K562 (cell line): ENCODE measurements around the gene RHPN2.

Source experiments
- GABPB1 ChIP-seq: sonication (generic); formaldehyde crosslinking; IDR thresholded peaks from 2 replicates; pipeline ENCODE4 v1.8.0; 2022; ENCODE audit warnings: mild to moderate bottlenecking, missing genetic modification reagents
- GATA2 ChIP-seq: sonication (generic); formaldehyde crosslinking; IDR thresholded peaks from 2 replicates; pipeline ENCODE4 v1.4.0; 2020; ENCODE audit warnings: mild to moderate bottlenecking, missing genetic modification reagents
- KLF1 ChIP-seq: fragments of 450-650 bp; IDR thresholded peaks from 2 replicates; pipeline ENCODE4 v1.6.1; 2016; ENCODE audit warnings: missing genetic modification characterization, missing compliant biosample characterization
- POLR2A ChIP-seq: fragments of 450-650 bp; conservative IDR thresholded peaks from 2 replicates; pipeline ENCODE4 v1.6.1; 2016
- RFX5 ChIP-seq: IDR thresholded peaks from 2 replicates; pipeline ENCODE4 v1.6.1; 2011; ENCODE audit warnings: low read depth, mild to moderate bottlenecking, improper control_type of control experiment, low read length
- SP1 ChIP-seq: sonication (generic); formaldehyde crosslinking; IDR thresholded peaks from 2 replicates; pipeline ENCODE4 v1.8.1; 2022; ENCODE audit warnings: mild to moderate bottlenecking, missing genetic modification reagents
- TARDBP ChIP-seq: fragments of 450-650 bp; IDR thresholded peaks from 2 replicates; pipeline ENCODE4 v1.6.1; 2016
- ZNF224 ChIP-seq: sonication (generic); formaldehyde crosslinking; IDR thresholded peaks from 2 replicates; pipeline ENCODE4 v1.8.0; 2022; ENCODE audit warnings: mild to moderate bottlenecking, missing genetic modification reagents
- TF ChIP-seq, protein P1 (sequence below): fragments of 450-650 bp; IDR thresholded peaks from 2 replicates; pipeline ENCODE4 v1.6.1; 2016
- TF ChIP-seq, protein P2 (sequence below), 3 experiments: IDR thresholded peaks in 2 of 3; conservative IDR thresholded peaks in 1 of 3; 2 replicates each; pipeline ENCODE4 v1.5.1; 2011 to 2012; ENCODE audit warnings: low read length in 3 of 3, mild to moderate bottlenecking in 3 of 3, control low read depth in 2 of 3, improper control_type of control experiment in 1 of 3, inconsistent platforms in 1 of 3, low read depth in 1 of 3, mixed read lengths in 1 of 3, moderate library complexity in 1 of 3; ENCODE audit not compliant: insufficient read depth in 2 of 3

DNA sequence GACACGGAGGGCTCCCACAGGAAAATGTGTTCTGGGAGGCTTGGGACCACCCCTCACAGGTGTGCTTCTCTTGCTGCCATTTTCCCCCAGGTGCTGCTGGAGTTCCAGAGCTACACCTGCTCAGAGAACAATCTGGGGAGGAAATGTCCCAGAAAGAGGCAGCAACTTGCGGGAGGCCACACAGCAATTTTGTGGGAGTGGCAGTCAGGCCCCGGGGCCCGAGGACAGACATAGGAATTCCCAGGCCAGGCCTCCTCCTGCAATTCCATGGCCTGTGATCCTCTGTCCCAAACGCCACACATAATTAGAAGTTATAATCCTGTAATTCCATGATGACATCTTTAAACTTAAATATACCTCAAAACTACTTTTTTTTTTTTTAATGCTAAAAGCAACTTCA lies 1.8 kb downstream of the RHPN2 start:
- TF ChIP-seq POLR2A: no peak
- TF ChIP-seq SP1 (CRISPR knock-in tag): no peak
- TF ChIP-seq, protein P1, sequence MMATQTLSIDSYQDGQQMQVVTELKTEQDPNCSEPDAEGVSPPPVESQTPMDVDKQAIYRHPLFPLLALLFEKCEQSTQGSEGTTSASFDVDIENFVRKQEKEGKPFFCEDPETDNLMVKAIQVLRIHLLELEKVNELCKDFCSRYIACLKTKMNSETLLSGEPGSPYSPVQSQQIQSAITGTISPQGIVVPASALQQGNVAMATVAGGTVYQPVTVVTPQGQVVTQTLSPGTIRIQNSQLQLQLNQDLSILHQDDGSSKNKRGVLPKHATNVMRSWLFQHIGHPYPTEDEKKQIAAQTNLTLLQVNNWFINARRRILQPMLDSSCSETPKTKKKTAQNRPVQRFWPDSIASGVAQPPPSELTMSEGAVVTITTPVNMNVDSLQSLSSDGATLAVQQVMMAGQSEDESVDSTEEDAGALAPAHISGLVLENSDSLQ: no peak
- no peak for TF ChIP-seq GATA2 (CRISPR knock-in tag)
- TF ChIP-seq ZNF224 (CRISPR knock-in tag): no peak
- no peak for TF ChIP-seq TARDBP
- TF ChIP-seq GABPB1: no peak
- TF ChIP-seq, protein P2, sequence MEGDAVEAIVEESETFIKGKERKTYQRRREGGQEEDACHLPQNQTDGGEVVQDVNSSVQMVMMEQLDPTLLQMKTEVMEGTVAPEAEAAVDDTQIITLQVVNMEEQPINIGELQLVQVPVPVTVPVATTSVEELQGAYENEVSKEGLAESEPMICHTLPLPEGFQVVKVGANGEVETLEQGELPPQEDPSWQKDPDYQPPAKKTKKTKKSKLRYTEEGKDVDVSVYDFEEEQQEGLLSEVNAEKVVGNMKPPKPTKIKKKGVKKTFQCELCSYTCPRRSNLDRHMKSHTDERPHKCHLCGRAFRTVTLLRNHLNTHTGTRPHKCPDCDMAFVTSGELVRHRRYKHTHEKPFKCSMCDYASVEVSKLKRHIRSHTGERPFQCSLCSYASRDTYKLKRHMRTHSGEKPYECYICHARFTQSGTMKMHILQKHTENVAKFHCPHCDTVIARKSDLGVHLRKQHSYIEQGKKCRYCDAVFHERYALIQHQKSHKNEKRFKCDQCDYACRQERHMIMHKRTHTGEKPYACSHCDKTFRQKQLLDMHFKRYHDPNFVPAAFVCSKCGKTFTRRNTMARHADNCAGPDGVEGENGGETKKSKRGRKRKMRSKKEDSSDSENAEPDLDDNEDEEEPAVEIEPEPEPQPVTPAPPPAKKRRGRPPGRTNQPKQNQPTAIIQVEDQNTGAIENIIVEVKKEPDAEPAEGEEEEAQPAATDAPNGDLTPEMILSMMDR (IDR thresholded peaks at IDR 0.05 in 2 of 3, conservative IDR thresholded peaks at IDR 0.05 in 1 of 3; ENCODE audit: insufficient read depth in 2 of 3, low read depth in 1 of 3, low read length in 3 of 3): no peak
- TF ChIP-seq KLF1 (tag): no peak
- no peak for TF ChIP-seq RFX5
